Hematopoietic multipotent progenitor cell treated with erythropoietin and hydrocortisone succinate and interleukin-3 and kit ligand, for 4 days (in vitro differentiated cells): ENCODE measurements around the gene TAF5L.
A peak's percentile ranks its signal among the peaks of the same experiment; 100 is the strongest.
"Not testable (repeated sequence)": the region's sequence is repeated elsewhere in the genome, so short reads cannot be mapped to it uniquely, and the experiment has no call there.

ENCODE experiments used
- DNase-seq: peaks from one replicate; pipeline ENCODE4 v3.0.0-alpha.2; 2015

The TAF5L gene

GRCh38 chr1:229641306-229641705, 15.4 kb upstream of the TAF5L start:
- DNase-seq, result no peak

GRCh38 chr1:229640455-229640854, 14.5 kb upstream of the TAF5L start:
- DNase-seq, result no peak

GRCh38 chr1:229637746-229638145, 11.8 kb upstream of the TAF5L start:
- no peak for DNase-seq

GRCh38 chr1:229636042-229636441, 10.1 kb upstream of the TAF5L start:
- no peak for DNase-seq

- no peak for DNase-seq
These were observed 6.0 kb upstream of the TAF5L start for GRCh38 chr1:229631966-229632365.

- DNase-seq, result no peak
These were observed 5.2 kb upstream of the TAF5L start for GRCh38 chr1:229631148-229631547.

GRCh38 chr1:229629261-229629660, 3.3 kb upstream of the TAF5L start:
- no peak for DNase-seq

- no peak for DNase-seq
These were observed 1.1 kb upstream of the TAF5L start for GRCh38 chr1:229627003-229627402.

- peak; percentile 74 for DNase-seq
These were observed 629 bp downstream of the TAF5L start for GRCh38 chr1:229625071-229625914.

GRCh38 chr1:229624521-229625070, 1.3 kb downstream of the TAF5L start:
- DNase-seq, result no peak

- no peak for DNase-seq
These were observed 2.1 kb downstream of the TAF5L start for GRCh38 chr1:229623838-229624237.

GRCh38 chr1:229623225-229623624, 2.7 kb downstream of the TAF5L start:
- no peak for DNase-seq

- not testable (repeated sequence) for DNase-seq
These were observed 3.2 kb downstream of the TAF5L start for GRCh38 chr1:229622641-229623120.

GRCh38 chr1:229621663-229622062, 4.3 kb downstream of the TAF5L start:
- DNase-seq, result no peak

GRCh38 chr1:229620876-229621275, 5.0 kb downstream of the TAF5L start:
- no peak for DNase-seq

- no peak for DNase-seq
These were observed 6.3 kb downstream of the TAF5L start for GRCh38 chr1:229619614-229620013.

GRCh38 chr1:229619002-229619401, 6.9 kb downstream of the TAF5L start:
- no peak for DNase-seq

GRCh38 chr1:229617351-229618100, 8.4 kb downstream of the TAF5L start:
- no peak for DNase-seq

GRCh38 chr1:229614701-229615100, 11.2 kb downstream of the TAF5L start:
- DNase-seq, result no peak

GRCh38 chr1:229613938-229614337, 12.0 kb downstream of the TAF5L start:
- no peak for DNase-seq

- no peak for DNase-seq
These were observed 17.3 kb downstream of the TAF5L start for GRCh38 chr1:229608590-229608989.

- no peak for DNase-seq
These were observed 18.6 kb downstream of the TAF5L start for GRCh38 chr1:229607370-229607769.

GRCh38 chr1:229603371-229604005, 22.4 kb downstream of the TAF5L start:
- DNase-seq, result no peak
